BE2C (cell line): ENCODE data around the gene RNF212. TPM values are rescaled to one million over a fixed set of nuclear protein-coding genes. Genes with fewer than 3 reads are reported as not detected.

ENCODE experiments used
- DNase-seq: peaks from one replicate; pipeline ENCODE4 v3.0.0-alpha.2; 2020
- H3K27me3 ChIP-seq: fragments of 250-450 bp; sonication (Bioruptor Pico); 2 replicates; pipeline ENCODE4 v1.5.1; 2020; ENCODE audit warnings: mild to moderate bottlenecking
- H3K36me3 ChIP-seq: fragments of 250-450 bp; sonication (Bioruptor Pico); 2 replicates; pipeline ENCODE4 v1.5.1; 2020; ENCODE audit warnings: mild to moderate bottlenecking
- H3K4me1 ChIP-seq: fragments of 250-450 bp; sonication (Bioruptor Pico); 2 replicates; pipeline ENCODE4 v1.5.1; 2020
- H3K4me3 ChIP-seq: 2 replicates; pipeline ENCODE4 v1.5.1; 2011; ENCODE audit warnings: low read depth, low read length
- H3K9me3 ChIP-seq: fragments of 250-450 bp; sonication (Bioruptor Pico); 2 replicates; pipeline ENCODE4 v1.5.1; 2020
- CTCF ChIP-seq: IDR thresholded peaks from 2 replicates; pipeline ENCODE4 v1.5.1; 2012; ENCODE audit warnings: mild to moderate bottlenecking, low read depth, low read length
- polyA plus RNA-seq: library from polyadenylated mRNA; unstranded; fragments of >200 nt; gene quantifications from one replicate; pipeline ENCODE4 v1.2.1, GENCODE V29; 2012; ENCODE audit warnings: low read depth, missing spikeins; ENCODE audit not compliant: insufficient read length, insufficient read depth

RNF212 gene
- not detected for polyA plus RNA-seq

GRCh38 chr4:1113311-1114009 lies at the start of gene RNF212:
Gene RNF212 (minus strand): TSS chr4:1113564. CDS start chr4:1113464, 100 bp downstream.
- Histone ChIP-seq H3K4me3 (no peak within 1 kb of the TSS), H3K27me3 (peaks cover 73% of the 10 kb centered on the region), H3K36me3 (no peaks in the 10 kb centered on the region), H3K9me3 (no peaks in the 10 kb centered on the region), H3K4me1 (no peaks in the 10 kb centered on the region)
- no peak for DNase-seq
- no peak for TF ChIP-seq CTCF

- H3K4me3 ChIP-seq = no peak overlapping the region
- no peaks in the 10 kb centered on the region for H3K36me3 ChIP-seq
- no peak for TF ChIP-seq CTCF
- DNase-seq = no peak
- no peaks in the 10 kb centered on the region for H3K4me1 ChIP-seq
- H3K9me3 ChIP-seq = no peaks in the 10 kb centered on the region; the same call in 1 of the 2 replicates
- peaks cover 46% of the 10 kb centered on the region for H3K27me3 ChIP-seq
These were observed 47.0 kb upstream of the RNF212 start for GRCh38 chr4:1160351-1160750.

- H3K27me3 ChIP-seq = peaks cover 76% of the 10 kb centered on the region
- no peak for TF ChIP-seq CTCF
- H3K36me3 ChIP-seq = no peaks in the 10 kb centered on the region
- DNase-seq = no peak
- no peaks in the 10 kb centered on the region for H3K4me1 ChIP-seq
- H3K4me3 ChIP-seq = no peak overlapping the region
- no peaks in the 10 kb centered on the region; the same call in 1 of the 2 replicates for H3K9me3 ChIP-seq
These were observed 42.7 kb upstream of the RNF212 start for GRCh38 chr4:1156069-1156468.

GRCh38 chr4:1155314-1155713 lies 42.0 kb upstream of the RNF212 start:
- TF ChIP-seq CTCF = no peak
- peaks cover 74% of the 10 kb centered on the region for H3K27me3 ChIP-seq
- no peak overlapping the region for H3K4me3 ChIP-seq
- H3K4me1 ChIP-seq = no peaks in the 10 kb centered on the region
- no peak for DNase-seq
- no peaks in the 10 kb centered on the region for H3K36me3 ChIP-seq
- H3K9me3 ChIP-seq = no peaks in the 10 kb centered on the region; the same call in 1 of the 2 replicates

- Histone ChIP-seq H3K9me3 (no peaks in the 10 kb centered on the region), H3K4me1 (no peaks in the 10 kb centered on the region), H3K27me3 (peaks cover 76% of the 10 kb centered on the region), H3K36me3 (no peaks in the 10 kb centered on the region), H3K4me3 (no peak overlapping the region)
- TF ChIP-seq CTCF = no peak
- no peak for DNase-seq
These were observed 41.3 kb upstream of the RNF212 start for GRCh38 chr4:1154523-1155182.

- H3K4me3 ChIP-seq = no peak overlapping the region
- TF ChIP-seq CTCF = no peak
- no peaks in the 10 kb centered on the region for H3K9me3 ChIP-seq
- H3K4me1 ChIP-seq = no peaks in the 10 kb centered on the region
- H3K27me3 ChIP-seq = peaks cover 73% of the 10 kb centered on the region
- no peaks in the 10 kb centered on the region for H3K36me3 ChIP-seq
- DNase-seq = no peak
These were observed 40.8 kb upstream of the RNF212 start for GRCh38 chr4:1154126-1154522.
